ENCODE measurements around the gene GCGR. TPM values are rescaled to one million over a fixed set of nuclear protein-coding genes. Genes with fewer than 3 reads are reported as not detected.

GCGR gene
- total and polyA plus RNA-seq, 2 of the 13 experiments (the other 11 are each of a cell fraction or from before 2014, with no cell fraction given), result 0.04 to 0.13 TPM

DNA sequence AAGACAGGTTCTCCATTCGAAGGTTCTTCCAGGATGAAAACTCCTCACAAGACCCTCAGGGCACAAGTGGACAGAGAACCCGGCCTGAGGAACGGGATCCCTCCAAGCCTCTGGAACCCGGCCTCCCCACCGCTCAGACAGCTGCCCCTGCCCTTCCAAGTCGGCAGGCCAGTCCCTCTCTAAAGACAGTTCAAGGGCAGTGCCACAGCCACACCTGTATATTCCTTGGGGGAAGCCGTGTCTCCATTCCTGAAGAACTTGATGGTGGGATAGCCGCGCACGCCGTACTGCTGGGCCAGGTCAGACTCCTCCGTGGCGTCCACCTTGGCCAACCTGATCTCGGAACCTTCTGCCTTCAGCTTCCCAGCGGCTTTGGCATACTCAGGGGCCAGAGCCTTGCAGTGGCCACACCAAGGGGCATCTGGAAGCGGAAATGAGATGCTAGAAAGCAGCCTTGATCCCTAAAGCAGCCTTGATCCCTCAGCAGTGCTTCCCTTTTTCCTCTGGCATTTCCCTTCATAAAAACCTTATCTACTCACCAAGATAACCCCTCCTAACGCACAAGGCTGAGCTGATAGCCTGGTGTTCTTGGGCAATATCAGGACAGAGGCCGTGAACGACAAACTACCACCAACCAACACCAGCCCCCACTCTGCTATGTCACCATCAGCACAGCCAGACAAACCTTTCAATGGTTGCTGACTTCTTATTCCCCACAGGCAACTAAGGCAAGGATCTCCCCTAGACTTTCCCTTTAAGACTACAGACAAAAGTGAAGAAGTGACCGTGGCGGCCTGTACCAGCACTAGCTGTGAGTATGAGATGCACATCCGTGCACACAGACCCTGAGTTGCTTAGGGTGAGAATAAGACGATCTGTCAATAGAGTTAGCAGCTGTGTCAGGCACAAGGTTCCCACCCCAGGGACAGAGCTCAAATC is 55.3 kb downstream of the GCGR start (continued):
- TF ChIP-seq ZNF10 (CRISPR knock-in tag; IDR thresholded peaks at IDR 0.05; ENCODE audit: borderline replicate concordance, low read depth), result no peak
- TF ChIP-seq TBX2 (CRISPR knock-in tag; IDR thresholded peaks at IDR 0.05; ENCODE audit: borderline replicate concordance), result 0 out of 2 replicates have a peak, but pooled peaks have one; percentile 15
- TF ChIP-seq NFIB (CRISPR knock-in tag; IDR thresholded peaks at IDR 0.05; ENCODE audit: borderline replicate concordance), result 0 out of 2 replicates have a peak, but pooled peaks have one; percentile 30
- peak; percentile 13; the same call in 1 of the 2 replicates for TF ChIP-seq PHF20 (CRISPR knock-in tag; IDR thresholded peaks at IDR 0.05)
- TF ChIP-seq RELA (CRISPR knock-in tag; IDR thresholded peaks at IDR 0.05), result 0 out of 2 replicates have a peak, but pooled peaks have one; percentile 42
- TF ChIP-seq U2AF2 (IDR thresholded peaks at IDR 0.05; ENCODE audit: low read depth, low read length), result no peak
- TF ChIP-seq HIVEP1 (CRISPR knock-in tag; IDR thresholded peaks at IDR 0.05), result peak; percentile 78; the same call in 1 of the 2 replicates
- TF ChIP-seq CAMTA2 (CRISPR knock-in tag; IDR thresholded peaks at IDR 0.05; ENCODE audit: borderline replicate concordance), result 0 out of 2 replicates have a peak, but pooled peaks have one; percentile 36
- TF ChIP-seq KDM5B (CRISPR knock-in tag; IDR thresholded peaks at IDR 0.05; ENCODE audit: borderline replicate concordance), result peak; percentile 53; the same call in 1 of the 2 replicates
- peak; percentile 7; the same call in 1 of the 2 replicates for TF ChIP-seq ZNF746 (CRISPR knock-in tag; IDR thresholded peaks at IDR 0.05)
- TF ChIP-seq, protein P1, sequence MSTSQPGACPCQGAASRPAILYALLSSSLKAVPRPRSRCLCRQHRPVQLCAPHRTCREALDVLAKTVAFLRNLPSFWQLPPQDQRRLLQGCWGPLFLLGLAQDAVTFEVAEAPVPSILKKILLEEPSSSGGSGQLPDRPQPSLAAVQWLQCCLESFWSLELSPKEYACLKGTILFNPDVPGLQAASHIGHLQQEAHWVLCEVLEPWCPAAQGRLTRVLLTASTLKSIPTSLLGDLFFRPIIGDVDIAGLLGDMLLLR (CRISPR knock-in tag; IDR thresholded peaks at IDR 0.05), result 0 out of 2 replicates have a peak, but pooled peaks have one; percentile 10
- 0 out of 2 replicates have a peak, but pooled peaks have one; percentile 2 for TF ChIP-seq NRL (CRISPR knock-in tag; IDR thresholded peaks at IDR 0.05; ENCODE audit: borderline replicate concordance)
- TF ChIP-seq, protein P2, sequence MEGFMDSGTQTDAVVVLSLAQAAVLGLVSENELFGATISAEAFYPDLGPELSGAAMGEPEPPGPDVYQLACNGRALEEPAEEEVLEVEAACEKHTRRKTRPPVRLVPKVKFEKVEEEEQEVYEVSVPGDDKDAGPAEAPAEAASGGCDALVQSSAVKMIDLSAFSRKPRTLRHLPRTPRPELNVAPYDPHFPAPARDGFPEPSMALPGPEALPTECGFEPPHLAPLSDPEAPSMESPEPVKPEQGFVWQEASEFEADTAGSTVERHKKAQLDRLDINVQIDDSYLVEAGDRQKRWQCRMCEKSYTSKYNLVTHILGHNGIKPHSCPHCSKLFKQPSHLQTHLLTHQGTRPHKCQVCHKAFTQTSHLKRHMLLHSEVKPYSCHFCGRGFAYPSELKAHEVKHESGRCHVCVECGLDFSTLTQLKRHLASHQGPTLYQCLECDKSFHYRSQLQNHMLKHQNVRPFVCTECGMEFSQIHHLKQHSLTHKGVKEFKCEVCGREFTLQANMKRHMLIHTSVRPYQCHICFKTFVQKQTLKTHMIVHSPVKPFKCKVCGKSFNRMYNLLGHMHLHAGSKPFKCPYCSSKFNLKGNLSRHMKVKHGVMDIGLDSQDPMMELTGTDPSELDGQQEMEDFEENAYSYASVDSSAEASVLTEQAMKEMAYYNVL (CRISPR knock-in tag; IDR thresholded peaks at IDR 0.05; ENCODE audit: borderline replicate concordance), result peak; percentile 50
- TF ChIP-seq KMT2A (CRISPR knock-in tag; IDR thresholded peaks at IDR 0.05), result 0 out of 2 replicates have a peak, but pooled peaks have one; percentile 52
- no peak for TF ChIP-seq NFE2L2 (IDR thresholded peaks at IDR 0.05; ENCODE audit: low read length)
- TF ChIP-seq ZNF160 (CRISPR knock-in tag; IDR thresholded peaks at IDR 0.05), result peak; percentile 25; the same call in 1 of the 2 replicates
- no peak for TF ChIP-seq KLF9 (CRISPR knock-in tag; IDR thresholded peaks at IDR 0.05; ENCODE audit: low read depth)
- no peak for TF ChIP-seq TAF15 (IDR thresholded peaks at IDR 0.05; ENCODE audit: low read depth, low read length, poor library complexity, severe bottlenecking)
- TF ChIP-seq MTA1 (CRISPR knock-in tag; IDR thresholded peaks at IDR 0.05; ENCODE audit: borderline replicate concordance), result no peak
- TF ChIP-seq, protein P3, sequence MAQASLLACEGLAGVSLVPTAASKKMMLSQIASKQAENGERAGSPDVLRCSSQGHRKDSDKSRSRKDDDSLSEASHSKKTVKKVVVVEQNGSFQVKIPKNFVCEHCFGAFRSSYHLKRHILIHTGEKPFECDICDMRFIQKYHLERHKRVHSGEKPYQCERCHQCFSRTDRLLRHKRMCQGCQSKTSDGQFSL (CRISPR knock-in tag; IDR thresholded peaks at IDR 0.05), result no peak; the same call in 1 of the 2 replicates
- TF ChIP-seq, protein P4, sequence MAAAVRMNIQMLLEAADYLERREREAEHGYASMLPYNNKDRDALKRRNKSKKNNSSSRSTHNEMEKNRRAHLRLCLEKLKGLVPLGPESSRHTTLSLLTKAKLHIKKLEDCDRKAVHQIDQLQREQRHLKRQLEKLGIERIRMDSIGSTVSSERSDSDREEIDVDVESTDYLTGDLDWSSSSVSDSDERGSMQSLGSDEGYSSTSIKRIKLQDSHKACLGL (CRISPR knock-in tag; IDR thresholded peaks at IDR 0.05), result peak; percentile 74; the same call in 1 of the 2 replicates
- no peak for TF ChIP-seq ATRX (CRISPR knock-in tag; IDR thresholded peaks at IDR 0.05; ENCODE audit: borderline replicate concordance)
- peak; percentile 55 for TF ChIP-seq SAP130 (CRISPR knock-in tag; IDR thresholded peaks at IDR 0.05; ENCODE audit: low read depth)
- TF ChIP-seq, protein P5, sequence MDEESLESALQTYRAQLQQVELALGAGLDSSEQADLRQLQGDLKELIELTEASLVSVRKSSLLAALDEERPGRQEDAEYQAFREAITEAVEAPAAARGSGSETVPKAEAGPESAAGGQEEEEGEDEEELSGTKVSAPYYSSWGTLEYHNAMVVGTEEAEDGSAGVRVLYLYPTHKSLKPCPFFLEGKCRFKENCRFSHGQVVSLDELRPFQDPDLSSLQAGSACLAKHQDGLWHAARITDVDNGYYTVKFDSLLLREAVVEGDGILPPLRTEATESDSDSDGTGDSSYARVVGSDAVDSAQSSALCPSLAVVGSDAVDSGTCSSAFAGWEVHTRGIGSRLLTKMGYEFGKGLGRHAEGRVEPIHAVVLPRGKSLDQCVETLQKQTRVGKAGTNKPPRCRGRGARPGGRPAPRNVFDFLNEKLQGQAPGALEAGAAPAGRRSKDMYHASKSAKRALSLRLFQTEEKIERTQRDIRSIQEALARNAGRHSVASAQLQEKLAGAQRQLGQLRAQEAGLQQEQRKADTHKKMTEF (CRISPR knock-in tag; IDR thresholded peaks at IDR 0.05), result no peak

Data from HepG2 (cell line).